GM12874 (cell line): Measurements from ENCODE around the gene C15orf62.

Experiments
- TF ChIP-seq, protein P1 (sequence below): IDR thresholded peaks from 2 replicates; pipeline ENCODE4 v1.5.1; 2011; ENCODE audit warnings: low read depth, mild to moderate bottlenecking, control low read depth, low read length, moderate library complexity; ENCODE audit not compliant: insufficient read depth

The C15orf62 gene

DNA sequence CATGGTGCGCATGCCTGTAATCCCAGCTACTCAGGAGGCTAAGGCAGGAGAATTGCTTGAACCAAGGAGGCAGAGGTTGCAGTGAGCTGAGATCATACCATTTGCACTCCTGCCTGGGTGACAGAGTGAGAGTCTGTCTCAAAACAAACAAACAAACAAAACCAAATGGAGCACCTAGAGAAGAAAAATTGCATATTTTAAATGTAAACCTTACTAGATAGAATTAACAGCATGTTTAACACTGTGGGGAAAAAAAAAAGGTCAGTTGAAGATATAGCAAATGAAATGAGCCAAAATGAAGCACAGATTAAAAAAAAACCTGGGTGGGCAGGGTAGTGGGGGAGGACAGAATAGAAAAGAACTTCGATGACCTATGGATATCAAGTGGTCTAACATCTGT lies 51.4 kb downstream of the C15orf62 start:
- TF ChIP-seq, protein P1, sequence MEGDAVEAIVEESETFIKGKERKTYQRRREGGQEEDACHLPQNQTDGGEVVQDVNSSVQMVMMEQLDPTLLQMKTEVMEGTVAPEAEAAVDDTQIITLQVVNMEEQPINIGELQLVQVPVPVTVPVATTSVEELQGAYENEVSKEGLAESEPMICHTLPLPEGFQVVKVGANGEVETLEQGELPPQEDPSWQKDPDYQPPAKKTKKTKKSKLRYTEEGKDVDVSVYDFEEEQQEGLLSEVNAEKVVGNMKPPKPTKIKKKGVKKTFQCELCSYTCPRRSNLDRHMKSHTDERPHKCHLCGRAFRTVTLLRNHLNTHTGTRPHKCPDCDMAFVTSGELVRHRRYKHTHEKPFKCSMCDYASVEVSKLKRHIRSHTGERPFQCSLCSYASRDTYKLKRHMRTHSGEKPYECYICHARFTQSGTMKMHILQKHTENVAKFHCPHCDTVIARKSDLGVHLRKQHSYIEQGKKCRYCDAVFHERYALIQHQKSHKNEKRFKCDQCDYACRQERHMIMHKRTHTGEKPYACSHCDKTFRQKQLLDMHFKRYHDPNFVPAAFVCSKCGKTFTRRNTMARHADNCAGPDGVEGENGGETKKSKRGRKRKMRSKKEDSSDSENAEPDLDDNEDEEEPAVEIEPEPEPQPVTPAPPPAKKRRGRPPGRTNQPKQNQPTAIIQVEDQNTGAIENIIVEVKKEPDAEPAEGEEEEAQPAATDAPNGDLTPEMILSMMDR: no peak
